Vagina (tissue), 2 donors: ENCODE measurements around the gene NCAPG2.

Experiments used
- CTCF ChIP-seq, 3 experiments: fragments of 450-650 bp in 2 of 3; fragments of 200-600 bp in 1 of 3; sonication (generic) in 1 of 3; IDR thresholded peaks; one replicate each; pipeline ENCODE4 v1.5.1; 2017 to 2019; ENCODE audit warnings: antibody characterized with exemption in 3 of 3, mild to moderate bottlenecking in 2 of 3, moderate library complexity in 2 of 3
- POLR2A ChIP-seq, 2 donors: fragments of 450-650 bp; IDR thresholded peaks; one replicate each; pipeline ENCODE4 v1.6.1; 2017; ENCODE audit warnings: antibody characterized with exemption in 2 of 2, mild to moderate bottlenecking in 2 of 2, moderate library complexity in 2 of 2

- no peak for TF ChIP-seq CTCF (IDR thresholded peaks at IDR 0.05)
- no peak for TF ChIP-seq POLR2A (IDR thresholded peaks at IDR 0.05)
Observed at GRCh38 chr7:158683541-158683940, 21.1 kb downstream of the NCAPG2 start.
